ENCODE data around the gene CAT.

DNA sequence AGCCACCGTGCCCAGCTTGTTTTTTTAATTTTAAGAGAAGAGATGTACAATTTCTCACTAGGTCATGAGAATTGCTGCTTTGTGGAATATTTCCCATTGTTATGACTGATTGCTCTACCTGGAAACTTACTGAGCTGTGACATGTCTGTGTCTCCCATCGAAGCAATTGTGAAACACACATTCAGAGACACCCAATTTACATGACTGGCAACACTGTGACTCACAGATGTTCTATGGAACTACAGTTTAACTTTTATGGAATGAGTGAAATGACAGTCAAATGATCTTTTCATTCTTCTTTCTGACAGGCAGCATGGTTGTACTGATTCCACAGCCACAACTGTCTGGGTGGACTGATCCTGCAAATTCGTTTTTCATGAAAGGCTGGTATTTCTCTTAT, 42.6 kb downstream of the CAT start:
- TF ChIP-seq, protein P1, sequence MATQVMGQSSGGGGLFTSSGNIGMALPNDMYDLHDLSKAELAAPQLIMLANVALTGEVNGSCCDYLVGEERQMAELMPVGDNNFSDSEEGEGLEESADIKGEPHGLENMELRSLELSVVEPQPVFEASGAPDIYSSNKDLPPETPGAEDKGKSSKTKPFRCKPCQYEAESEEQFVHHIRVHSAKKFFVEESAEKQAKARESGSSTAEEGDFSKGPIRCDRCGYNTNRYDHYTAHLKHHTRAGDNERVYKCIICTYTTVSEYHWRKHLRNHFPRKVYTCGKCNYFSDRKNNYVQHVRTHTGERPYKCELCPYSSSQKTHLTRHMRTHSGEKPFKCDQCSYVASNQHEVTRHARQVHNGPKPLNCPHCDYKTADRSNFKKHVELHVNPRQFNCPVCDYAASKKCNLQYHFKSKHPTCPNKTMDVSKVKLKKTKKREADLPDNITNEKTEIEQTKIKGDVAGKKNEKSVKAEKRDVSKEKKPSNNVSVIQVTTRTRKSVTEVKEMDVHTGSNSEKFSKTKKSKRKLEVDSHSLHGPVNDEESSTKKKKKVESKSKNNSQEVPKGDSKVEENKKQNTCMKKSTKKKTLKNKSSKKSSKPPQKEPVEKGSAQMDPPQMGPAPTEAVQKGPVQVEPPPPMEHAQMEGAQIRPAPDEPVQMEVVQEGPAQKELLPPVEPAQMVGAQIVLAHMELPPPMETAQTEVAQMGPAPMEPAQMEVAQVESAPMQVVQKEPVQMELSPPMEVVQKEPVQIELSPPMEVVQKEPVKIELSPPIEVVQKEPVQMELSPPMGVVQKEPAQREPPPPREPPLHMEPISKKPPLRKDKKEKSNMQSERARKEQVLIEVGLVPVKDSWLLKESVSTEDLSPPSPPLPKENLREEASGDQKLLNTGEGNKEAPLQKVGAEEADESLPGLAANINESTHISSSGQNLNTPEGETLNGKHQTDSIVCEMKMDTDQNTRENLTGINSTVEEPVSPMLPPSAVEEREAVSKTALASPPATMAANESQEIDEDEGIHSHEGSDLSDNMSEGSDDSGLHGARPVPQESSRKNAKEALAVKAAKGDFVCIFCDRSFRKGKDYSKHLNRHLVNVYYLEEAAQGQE (IDR thresholded peaks at IDR 0.05; ENCODE audit: insufficient read depth in 1 of 2, low read depth in 2 of 2, low read length in 1 of 2): no peak
- TF ChIP-seq, protein P2, sequence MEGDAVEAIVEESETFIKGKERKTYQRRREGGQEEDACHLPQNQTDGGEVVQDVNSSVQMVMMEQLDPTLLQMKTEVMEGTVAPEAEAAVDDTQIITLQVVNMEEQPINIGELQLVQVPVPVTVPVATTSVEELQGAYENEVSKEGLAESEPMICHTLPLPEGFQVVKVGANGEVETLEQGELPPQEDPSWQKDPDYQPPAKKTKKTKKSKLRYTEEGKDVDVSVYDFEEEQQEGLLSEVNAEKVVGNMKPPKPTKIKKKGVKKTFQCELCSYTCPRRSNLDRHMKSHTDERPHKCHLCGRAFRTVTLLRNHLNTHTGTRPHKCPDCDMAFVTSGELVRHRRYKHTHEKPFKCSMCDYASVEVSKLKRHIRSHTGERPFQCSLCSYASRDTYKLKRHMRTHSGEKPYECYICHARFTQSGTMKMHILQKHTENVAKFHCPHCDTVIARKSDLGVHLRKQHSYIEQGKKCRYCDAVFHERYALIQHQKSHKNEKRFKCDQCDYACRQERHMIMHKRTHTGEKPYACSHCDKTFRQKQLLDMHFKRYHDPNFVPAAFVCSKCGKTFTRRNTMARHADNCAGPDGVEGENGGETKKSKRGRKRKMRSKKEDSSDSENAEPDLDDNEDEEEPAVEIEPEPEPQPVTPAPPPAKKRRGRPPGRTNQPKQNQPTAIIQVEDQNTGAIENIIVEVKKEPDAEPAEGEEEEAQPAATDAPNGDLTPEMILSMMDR (IDR thresholded peaks at IDR 0.05): no peak
- TF ChIP-seq SIN3A (IDR thresholded peaks at IDR 0.05; ENCODE audit: borderline replicate concordance, insufficient read depth, low read depth, low read length) (no peak), TCF7L2 (IDR thresholded peaks at IDR 0.05; ENCODE audit: low read depth, low read length) (no peak), POLR2AphosphoS5 (IDR thresholded peaks at IDR 0.05; ENCODE audit: low read depth, low read length) (no peak)
